Measurements from ENCODE around the gene SST. TPM values are rescaled to one million over a fixed set of nuclear protein-coding genes. Genes with fewer than 3 reads are reported as not detected.

The SST gene
- total and polyA plus RNA-seq, 2 of the 13 experiments (the other 11 are each of a cell fraction or from before 2014, with no cell fraction given), result not detected

GRCh38 chr3:187630404-187630803, 39.8 kb downstream of the SST start:
- CTCF ChIA-PET (ENCODE audit: low intra/inter-chr PET ratio, low total read pairs), result no interaction called here

More at GRCh38 chr3:187630404-187630803, 39.8 kb downstream of the SST start:
- no peaks in the 10 kb centered on the region for H3K9me3 ChIP-seq (ENCODE audit: low read length)
- H3K9ac ChIP-seq (ENCODE audit: insufficient read depth, low read depth, low read length), result no peak overlapping the region
- H3K79me2 ChIP-seq (ENCODE audit: insufficient read depth, low read length), result no peaks in the 10 kb centered on the region
- no peak overlapping the region for H2AFZ ChIP-seq (ENCODE audit: low read length)
- no peak overlapping the region for H3K4me2 ChIP-seq (ENCODE audit: low read depth, low read length)
- WGBS (ENCODE audit: low lambda C conversion rate), result 19% methylated on average over 3 of the region's 3 CpGs
- intact Hi-C loops (cut with micrococcal nuclease; ENCODE audit: unreplicated experiment), result no loop called here
- H3K27me3 ChIP-seq (ENCODE audit: control insufficient read depth in 1 of 2, insufficient read depth in 2 of 2, low read length in 2 of 2), result 0 out of 5 replicates have a peak, but pooled peaks cover 0 to 2% of the 10 kb centered on the region in 2 experiments
- H3K36me3 ChIP-seq (replicated peaks in 1 of 2; ENCODE audit: control insufficient read depth in 1 of 2, insufficient read depth in 2 of 2, low read length in 2 of 2), result no peaks in the 10 kb centered on the region
- no peak overlapping the region for H3K4me3 ChIP-seq (replicated peaks in 1 of 3; ENCODE audit: insufficient read depth in 1 of 3, low read depth in 2 of 3, low read length in 3 of 3)
- DNase-seq (ENCODE audit: low spot score), result no peak
- no peak for FAIRE-seq
- POLR2A ChIA-PET, result no interaction called here
- no peak for ATAC-seq
- no peaks in the 10 kb centered on the region for H4K20me1 ChIP-seq (ENCODE audit: insufficient read depth, low read length)
- in situ Hi-C loops (cut with HindIII; ENCODE audit: extremely low pct_ligation_motif_present, low pct_unique_long_range_greater_than_20kb), result no loop called here
- H3K4me1 ChIP-seq (ENCODE audit: insufficient read depth, low read length), result no peaks in the 10 kb centered on the region
- TF ChIP-seq, protein P1, sequence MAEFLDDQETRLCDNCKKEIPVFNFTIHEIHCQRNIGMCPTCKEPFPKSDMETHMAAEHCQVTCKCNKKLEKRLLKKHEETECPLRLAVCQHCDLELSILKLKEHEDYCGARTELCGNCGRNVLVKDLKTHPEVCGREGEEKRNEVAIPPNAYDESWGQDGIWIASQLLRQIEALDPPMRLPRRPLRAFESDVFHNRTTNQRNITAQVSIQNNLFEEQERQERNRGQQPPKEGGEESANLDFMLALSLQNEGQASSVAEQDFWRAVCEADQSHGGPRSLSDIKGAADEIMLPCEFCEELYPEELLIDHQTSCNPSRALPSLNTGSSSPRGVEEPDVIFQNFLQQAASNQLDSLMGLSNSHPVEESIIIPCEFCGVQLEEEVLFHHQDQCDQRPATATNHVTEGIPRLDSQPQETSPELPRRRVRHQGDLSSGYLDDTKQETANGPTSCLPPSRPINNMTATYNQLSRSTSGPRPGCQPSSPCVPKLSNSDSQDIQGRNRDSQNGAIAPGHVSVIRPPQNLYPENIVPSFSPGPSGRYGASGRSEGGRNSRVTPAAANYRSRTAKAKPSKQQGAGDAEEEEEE (CRISPR knock-in tag; IDR thresholded peaks at IDR 0.05; ENCODE audit: borderline replicate concordance), result no peak
- TF ChIP-seq FOXM1 (CRISPR knock-in tag; IDR thresholded peaks at IDR 0.05) (no peak), LCORL (IDR thresholded peaks at IDR 0.05) (no peak), LCORL (CRISPR knock-in tag; IDR thresholded peaks at IDR 0.05) (no peak), PHF5A (CRISPR knock-in tag; IDR thresholded peaks at IDR 0.05; ENCODE audit: low read depth, unreplicated experiment) (no peak), NONO (IDR thresholded peaks at IDR 0.05) (no peak), NONO (CRISPR knock-in tag; conservative IDR thresholded peaks at IDR 0.05) (no peak), NFKBIZ (CRISPR knock-in tag; IDR thresholded peaks at IDR 0.05) (no peak), NFE2 (CRISPR knock-in tag; IDR thresholded peaks at IDR 0.05) (no peak), MEF2D (CRISPR knock-in tag; IDR thresholded peaks at IDR 0.05) (no peak), ZNF749 (CRISPR knock-in tag; IDR thresholded peaks at IDR 0.05; ENCODE audit: borderline replicate concordance) (no peak), PAF1 (CRISPR knock-in tag; IDR thresholded peaks at IDR 0.05) (no peak), KLF12 (CRISPR knock-in tag; IDR thresholded peaks at IDR 0.05; ENCODE audit: borderline replicate concordance) (no peak), HMGXB3 (CRISPR knock-in tag; IDR thresholded peaks at IDR 0.05; ENCODE audit: borderline replicate concordance) (no peak), ZNF468 (CRISPR knock-in tag; IDR thresholded peaks at IDR 0.05) (no peak), SNAI1 (CRISPR knock-in tag; IDR thresholded peaks at IDR 0.05; ENCODE audit: borderline replicate concordance) (no peak)
- TF ChIP-seq, protein P2, sequence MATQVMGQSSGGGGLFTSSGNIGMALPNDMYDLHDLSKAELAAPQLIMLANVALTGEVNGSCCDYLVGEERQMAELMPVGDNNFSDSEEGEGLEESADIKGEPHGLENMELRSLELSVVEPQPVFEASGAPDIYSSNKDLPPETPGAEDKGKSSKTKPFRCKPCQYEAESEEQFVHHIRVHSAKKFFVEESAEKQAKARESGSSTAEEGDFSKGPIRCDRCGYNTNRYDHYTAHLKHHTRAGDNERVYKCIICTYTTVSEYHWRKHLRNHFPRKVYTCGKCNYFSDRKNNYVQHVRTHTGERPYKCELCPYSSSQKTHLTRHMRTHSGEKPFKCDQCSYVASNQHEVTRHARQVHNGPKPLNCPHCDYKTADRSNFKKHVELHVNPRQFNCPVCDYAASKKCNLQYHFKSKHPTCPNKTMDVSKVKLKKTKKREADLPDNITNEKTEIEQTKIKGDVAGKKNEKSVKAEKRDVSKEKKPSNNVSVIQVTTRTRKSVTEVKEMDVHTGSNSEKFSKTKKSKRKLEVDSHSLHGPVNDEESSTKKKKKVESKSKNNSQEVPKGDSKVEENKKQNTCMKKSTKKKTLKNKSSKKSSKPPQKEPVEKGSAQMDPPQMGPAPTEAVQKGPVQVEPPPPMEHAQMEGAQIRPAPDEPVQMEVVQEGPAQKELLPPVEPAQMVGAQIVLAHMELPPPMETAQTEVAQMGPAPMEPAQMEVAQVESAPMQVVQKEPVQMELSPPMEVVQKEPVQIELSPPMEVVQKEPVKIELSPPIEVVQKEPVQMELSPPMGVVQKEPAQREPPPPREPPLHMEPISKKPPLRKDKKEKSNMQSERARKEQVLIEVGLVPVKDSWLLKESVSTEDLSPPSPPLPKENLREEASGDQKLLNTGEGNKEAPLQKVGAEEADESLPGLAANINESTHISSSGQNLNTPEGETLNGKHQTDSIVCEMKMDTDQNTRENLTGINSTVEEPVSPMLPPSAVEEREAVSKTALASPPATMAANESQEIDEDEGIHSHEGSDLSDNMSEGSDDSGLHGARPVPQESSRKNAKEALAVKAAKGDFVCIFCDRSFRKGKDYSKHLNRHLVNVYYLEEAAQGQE (IDR thresholded peaks at IDR 0.05; ENCODE audit: borderline replicate concordance in 1 of 2, low read depth in 1 of 2, low read length in 2 of 2), result no peak
- no peak overlapping the region for H3K27ac ChIP-seq (ENCODE audit: extremely low read length, insufficient read depth, low read length)
- BruUV-seq (replicated peaks), result no TSS peak

Data from HepG2 (cell line).